Measurements from ENCODE around the gene GALT.

GALT gene

GRCh38 chr9:34606190-34606589, 40.3 kb upstream of the GALT start:
- TF ChIP-seq REST (IDR thresholded peaks at IDR 0.05; ENCODE audit: insufficient read depth in 1 of 2, low read depth in 2 of 2, low read length in 2 of 2) = no peak
- no peak for TF ChIP-seq POLR2AphosphoS5 (IDR thresholded peaks at IDR 0.05; ENCODE audit: low read depth, low read length)
- TF ChIP-seq FOXP2 (optimal IDR thresholded peaks at IDR 0.05; ENCODE audit: borderline replicate concordance, extremely low read depth, extremely low read length, insufficient read depth) = no peak
- TF ChIP-seq TAF1 (IDR thresholded peaks at IDR 0.05; ENCODE audit: borderline replicate concordance, insufficient read depth, low read length) = no peak
- TF ChIP-seq SIN3A (IDR thresholded peaks at IDR 0.05; ENCODE audit: borderline replicate concordance, insufficient read depth, low read length) = no peak

GRCh38 chr9:34606905-34607304, 39.6 kb upstream of the GALT start:
- no peak for TF ChIP-seq POLR2AphosphoS5 (IDR thresholded peaks at IDR 0.05; ENCODE audit: low read depth, low read length)
- no peak for TF ChIP-seq TAF1 (IDR thresholded peaks at IDR 0.05; ENCODE audit: borderline replicate concordance, insufficient read depth, low read length)
- TF ChIP-seq SIN3A (IDR thresholded peaks at IDR 0.05; ENCODE audit: borderline replicate concordance, insufficient read depth, low read length) = no peak
- no peak for TF ChIP-seq FOXP2 (optimal IDR thresholded peaks at IDR 0.05; ENCODE audit: borderline replicate concordance, extremely low read depth, extremely low read length, insufficient read depth)
- no peak for TF ChIP-seq REST (IDR thresholded peaks at IDR 0.05; ENCODE audit: insufficient read depth in 1 of 2, low read depth in 2 of 2, low read length in 2 of 2)

- TF ChIP-seq FOXP2 (optimal IDR thresholded peaks at IDR 0.05; ENCODE audit: borderline replicate concordance, extremely low read depth, extremely low read length, insufficient read depth) (no peak), REST (IDR thresholded peaks at IDR 0.05; ENCODE audit: insufficient read depth in 1 of 2, low read depth in 2 of 2, low read length in 2 of 2) (no peak), POLR2AphosphoS5 (IDR thresholded peaks at IDR 0.05; ENCODE audit: low read depth, low read length) (no peak), TAF1 (IDR thresholded peaks at IDR 0.05; ENCODE audit: borderline replicate concordance, insufficient read depth, low read length) (no peak), SIN3A (IDR thresholded peaks at IDR 0.05; ENCODE audit: borderline replicate concordance, insufficient read depth, low read length) (no peak)
Measured at GRCh38 chr9:34607331-34607730, 39.1 kb upstream of the GALT start.

- TF ChIP-seq TAF1 (IDR thresholded peaks at IDR 0.05; ENCODE audit: borderline replicate concordance, insufficient read depth, low read length) (no peak), SIN3A (IDR thresholded peaks at IDR 0.05; ENCODE audit: borderline replicate concordance, insufficient read depth, low read length) (no peak), POLR2AphosphoS5 (IDR thresholded peaks at IDR 0.05; ENCODE audit: low read depth, low read length) (no peak; the same call in 1 of the 2 replicates), FOXP2 (optimal IDR thresholded peaks at IDR 0.05; ENCODE audit: borderline replicate concordance, extremely low read depth, extremely low read length, insufficient read depth) (no peak), REST (IDR thresholded peaks at IDR 0.05; ENCODE audit: insufficient read depth in 1 of 2, low read depth in 2 of 2, low read length in 2 of 2) (no peak)
Measured at GRCh38 chr9:34610434-34611206, 35.9 kb upstream of the GALT start.

Data from PFSK-1 (cell line).